Common myeloid progenitor, CD34-positive (primary cell): Measurements from ENCODE around the gene AFG3L2.

ENCODE experiments used
- CTCF ChIA-PET: fragments of 350-600 bp; sonication (Branson Sonifier 250); formaldehyde crosslinking; loops from one replicate; lab custom pipeline; 2021; ENCODE audit warnings: antibody characterized with exemption; lab: Charles Lee
- POLR2A ChIA-PET: fragments of 350-600 bp; sonication (Branson Sonifier 250); formaldehyde crosslinking; loops from one replicate; lab custom pipeline; 2021; ENCODE audit warnings: antibody characterized with exemption; lab: Charles Lee
- DNase-seq, 3 donors: peaks; one replicate each; pipeline versions ENCODE4 v3.0.0 to v3.0.0-alpha.2; 2013
- H3K27ac ChIP-seq, 2 experiments: 1 replicate in 1 of 2; 2 replicates in 1 of 2; pipeline ENCODE4 v1.7.0; 2013; ENCODE audit warnings: inconsistent platforms in 2 of 2, low read length in 2 of 2, mild to moderate bottlenecking in 2 of 2, low read depth in 1 of 2, moderate library complexity in 1 of 2; ENCODE audit not compliant: severe bottlenecking in 2 of 2, insufficient read depth in 1 of 2, poor library complexity in 1 of 2
- H3K27me3 ChIP-seq, 5 experiments: replicated peaks in 2 of 5; 1 replicate in 3 of 5; 2 replicates in 2 of 5; pipeline versions ENCODE4 v1.6.1 to v1.7.0; 2013; ENCODE audit warnings: low read length in 4 of 5, mild to moderate bottlenecking in 2 of 5, moderate library complexity in 2 of 5, inconsistent platforms in 1 of 5; ENCODE audit not compliant: insufficient read depth in 5 of 5, control insufficient read depth in 4 of 5
- H3K36me3 ChIP-seq, 4 experiments: 1 replicate in 2 of 4; 2 replicates in 2 of 4; pipeline versions ENCODE4 v1.6.1 to v1.7.0; 2013; ENCODE audit warnings: low read length in 3 of 4, control low read depth in 1 of 4, mild to moderate bottlenecking in 1 of 4; ENCODE audit not compliant: control insufficient read depth in 4 of 4, insufficient read depth in 4 of 4
- H3K4me1 ChIP-seq, 4 experiments: 1 replicate in 3 of 4; 2 replicates in 1 of 4; pipeline versions ENCODE4 v1.6.1 to v1.7.1; 2013; ENCODE audit warnings: low read length in 3 of 4, mild to moderate bottlenecking in 3 of 4, control low read depth in 1 of 4, inconsistent platforms in 1 of 4, moderate library complexity in 1 of 4; ENCODE audit not compliant: control insufficient read depth in 4 of 4, insufficient read depth in 4 of 4; ENCODE audit errors: control extremely low read depth in 1 of 4
- H3K4me3 ChIP-seq, 7 experiments: 1 replicate in 4 of 7; 2 replicates in 3 of 7; pipeline versions ENCODE4 v1.5.1 to v1.7.0; 2013; ENCODE audit warnings: mild to moderate bottlenecking in 7 of 7, low read length in 6 of 7, moderate library complexity in 6 of 7, inconsistent platforms in 2 of 7, low read depth in 2 of 7, control low read depth in 1 of 7; ENCODE audit not compliant: insufficient read depth in 4 of 7, control insufficient read depth in 1 of 7; ENCODE audit errors: extremely low read depth in 1 of 7
- H3K9me3 ChIP-seq, 5 experiments: 1 replicate in 4 of 5; 2 replicates in 1 of 5; pipeline versions ENCODE4 v1.6.1 to v1.7.1; 2013; ENCODE audit warnings: low read length in 4 of 5, mild to moderate bottlenecking in 2 of 5, inconsistent platforms in 1 of 5, low read depth in 1 of 5, moderate library complexity in 1 of 5; ENCODE audit not compliant: control insufficient read depth in 4 of 5, insufficient read depth in 2 of 5; ENCODE audit errors: control extremely low read depth in 1 of 5
- WGBS: methylation state at CpG from one replicate; pipeline ENCODE4 v1.1.5; 2013; ENCODE audit not compliant: insufficient coverage; 5-methylcytosine and 5-hydroxymethylcytosine counted together

Gene AFG3L2

GRCh38 chr18:12336887-12337286, 40.1 kb downstream of the AFG3L2 start:
- Histone ChIP-seq H3K9me3 (no peaks in the 10 kb centered on the region), H3K36me3 (peaks cover 21 to 64% (median 41%) of the 10 kb centered on the region in 4 experiments), H3K4me1 (no peaks in the 10 kb centered on the region), H3K27ac (no peak overlapping the region), H3K27me3 (no peaks in the 10 kb centered on the region), H3K4me3 (no peak overlapping the region)
- 95% methylated on average over 4 of the region's 6 CpGs for WGBS
- ChIA-PET CTCF (interaction anchor here (0.9 kb wide), 1 partner anchor 15 kb away, joined by 3 read pairs; no protein-coding TSS in a partner anchor), POLR2A (no interaction called here)
- DNase-seq = no peak

- Histone ChIP-seq H3K4me3 (no peak overlapping the region), H3K36me3 (peaks cover 22 to 58% (median 39%) of the 10 kb centered on the region in 4 experiments), H3K27me3 (no peaks in the 10 kb centered on the region), H3K4me1 (no peaks in the 10 kb centered on the region), H3K9me3 (no peaks in the 10 kb centered on the region), H3K27ac (no peak overlapping the region)
- POLR2A ChIA-PET = interaction anchor here (0.7 kb wide), 1 partner anchor 13 kb away, joined by 3 read pairs; no protein-coding TSS in a partner anchor
- no peak for DNase-seq
- 78% methylated on average over 2 of the region's 2 CpGs for WGBS
- CTCF ChIA-PET = interaction anchor here (1.1 kb wide), 1 partner anchor 18 kb away, joined by 3 read pairs; no protein-coding TSS in a partner anchor
Measured at GRCh38 chr18:12336171-12336613, 40.8 kb downstream of the AFG3L2 start.

GRCh38 chr18:12335503-12335902, 41.5 kb downstream of the AFG3L2 start:
- Histone ChIP-seq H3K36me3 (peaks cover 23 to 57% (median 40%) of the 10 kb centered on the region in 4 experiments), H3K9me3 (no peaks in the 10 kb centered on the region), H3K27ac (no peak overlapping the region), H3K4me3 (no peak overlapping the region), H3K27me3 (no peaks in the 10 kb centered on the region), H3K4me1 (no peaks in the 10 kb centered on the region)
- DNase-seq = no peak
- CTCF ChIA-PET = interaction anchor here (1.1 kb wide), 1 partner anchor 17 kb away, joined by 3 read pairs; no protein-coding TSS in a partner anchor
- POLR2A ChIA-PET = interaction anchor here (0.7 kb wide), 1 partner anchor 12 kb away, joined by 3 read pairs; no protein-coding TSS in a partner anchor
- WGBS = 82% methylated on average over 7 of the region's 7 CpGs

GRCh38 chr18:12334863-12335262, 42.2 kb downstream of the AFG3L2 start:
- CTCF ChIA-PET = interaction anchor here (1.1 kb wide), 1 partner anchor 38 kb away, joined by 3 read pairs; no protein-coding TSS in a partner anchor
- Histone ChIP-seq H3K36me3 (peaks cover 22 to 57% (median 35%) of the 10 kb centered on the region in 4 experiments), H3K4me3 (no peak overlapping the region), H3K4me1 (no peaks in the 10 kb centered on the region), H3K27me3 (no peaks in the 10 kb centered on the region), H3K27ac (no peak overlapping the region), H3K9me3 (no peaks in the 10 kb centered on the region)
- POLR2A ChIA-PET = no interaction called here
- DNase-seq = no peak
- 100% methylated on average over 1 of the region's 2 CpGs for WGBS

GRCh38 chr18:12334366-12334808, 42.6 kb downstream of the AFG3L2 start:
- no peak overlapping the region for H3K27ac ChIP-seq
- no peaks in the 10 kb centered on the region for H3K4me1 ChIP-seq
- ChIA-PET POLR2A (no interaction called here), CTCF (interaction anchor here (1.1 kb wide), 1 partner anchor 38 kb away, joined by 3 read pairs; no protein-coding TSS in a partner anchor)
- peaks cover 20 to 62% (median 37%) of the 10 kb centered on the region in 4 experiments for H3K36me3 ChIP-seq
- H3K9me3 ChIP-seq = no peaks in the 10 kb centered on the region
- no peak overlapping the region for H3K4me3 ChIP-seq
- 100% methylated on average over 2 of the region's 2 CpGs for WGBS
- no peaks in the 10 kb centered on the region for H3K27me3 ChIP-seq
- no peak for DNase-seq

- ChIA-PET CTCF (interaction anchor here (0.7 to 1.1 kb wide), 2 partner anchors 16 to 39 kb away, joined by 3 read pairs; no protein-coding TSS in a partner anchor), POLR2A (no interaction called here)
- WGBS = 92% methylated on average over 10 of the region's 10 CpGs
- H3K36me3 ChIP-seq = peaks cover 20 to 68% (median 43%) of the 10 kb centered on the region in 4 experiments
- H3K4me3 ChIP-seq = no peak overlapping the region
- no peak for DNase-seq
- H3K27ac ChIP-seq = no peak overlapping the region
- no peaks in the 10 kb centered on the region for H3K4me1 ChIP-seq
- no peaks in the 10 kb centered on the region for H3K27me3 ChIP-seq
- no peaks in the 10 kb centered on the region for H3K9me3 ChIP-seq
Measured at GRCh38 chr18:12333506-12334290, 43.3 kb downstream of the AFG3L2 start.
